Choroid plexus epithelial cell (primary cell): ENCODE data around the gene GRB10.

Experiments
- DNase-seq: peaks from one replicate; pipeline ENCODE4 v3.0.0-alpha.2; 2010; ENCODE audit warnings: low read depth
- H3K4me3 ChIP-seq: 2 replicates; pipeline ENCODE4 v1.5.1; 2011; ENCODE audit warnings: low read depth, mild to moderate bottlenecking, control low read depth, low read length, moderate library complexity
- CTCF ChIP-seq: conservative IDR thresholded peaks from 2 replicates; pipeline ENCODE4 v1.5.1; 2011; ENCODE audit warnings: low read depth, mild to moderate bottlenecking, control low read depth, inconsistent platforms, low read length, moderate library complexity

Gene GRB10

GRCh38 chr7:50641442-50642405 lies 141.0 kb downstream of the GRB10 start:
- no peak for TF ChIP-seq CTCF
- no peak for DNase-seq
- H3K4me3 ChIP-seq: no peak overlapping the region

- DNase-seq: no peak
- no peak overlapping the region for H3K4me3 ChIP-seq
- TF ChIP-seq CTCF: no peak
Observed at GRCh38 chr7:50640779-50641178, 141.9 kb downstream of the GRB10 start.

- DNase-seq: no peak
- no peak for TF ChIP-seq CTCF
Observed at GRCh38 chr7:50640256-50640655, 142.4 kb downstream of the GRB10 start.

GRCh38 chr7:50637725-50638643 lies 144.7 kb downstream of the GRB10 start:
- TF ChIP-seq CTCF: no peak
- DNase-seq: no peak
- H3K4me3 ChIP-seq: no peak overlapping the region

More at GRCh38 chr7:50640256-50640655, 142.4 kb downstream of the GRB10 start:
- no peak overlapping the region for H3K4me3 ChIP-seq

GRCh38 chr7:50634378-50634777 lies 148.3 kb downstream of the GRB10 start:
- no peak overlapping the region for H3K4me3 ChIP-seq
- DNase-seq: no peak
- no peak for TF ChIP-seq CTCF

- DNase-seq: no peak
- H3K4me3 ChIP-seq: no peak overlapping the region
- no peak for TF ChIP-seq CTCF
Observed at GRCh38 chr7:50633414-50633710, 149.3 kb downstream of the GRB10 start.
